A673 (cell line): ENCODE measurements around the gene EIF1. TPM values are rescaled to one million over a fixed set of nuclear protein-coding genes. Genes with fewer than 3 reads are reported as not detected.

ENCODE experiments used
- BruUV-seq: library from RNA; stranded (reverse); fragments of 400-500 nt; replicated peaks from 2 replicates; lab custom pipeline; 2021; lab: Mats Ljungman, UMichigan
- CTCF ChIA-PET: fragments of 300-600 bp; sonication (Branson Sonifier 250); formaldehyde crosslinking; loops from one replicate; lab custom pipeline; 2022; ENCODE audit warnings: antibody characterized with exemption; lab: Charles Lee
- POLR2A ChIA-PET: fragments of 300-600 bp; sonication (Branson Sonifier 250); formaldehyde crosslinking; loops from one replicate; lab custom pipeline; 2022; ENCODE audit warnings: antibody characterized with exemption; ENCODE audit not compliant: low non-redundant PET; lab: Charles Lee
- DNase-seq: peaks from one replicate; pipeline ENCODE4 v3.0.0-alpha.2; 2015; ENCODE audit warnings: low spot score
- H3K27ac ChIP-seq: fragments of 200-600 bp; sonication (generic); 2 replicates; pipeline ENCODE4 v1.5.1; 2016; ENCODE audit warnings: mixed run types, low read depth, mild to moderate bottlenecking, mixed read lengths, antibody characterized with exemption, low read length; ENCODE audit not compliant: poor library complexity, severe bottlenecking
- H3K27me3 ChIP-seq: fragments of 200-600 bp; sonication (generic); replicated peaks from 2 replicates; pipeline ENCODE4 v1.6.1; 2017; ENCODE audit warnings: mixed run types, low read depth, mild to moderate bottlenecking, mixed read lengths, antibody characterized with exemption, low read length; ENCODE audit not compliant: insufficient read depth, poor library complexity
- H3K36me3 ChIP-seq: fragments of 200-600 bp; sonication (generic); 2 replicates; pipeline ENCODE4 v1.6.1; 2016; ENCODE audit warnings: mixed run types, mild to moderate bottlenecking, mixed read lengths, antibody characterized with exemption, low read length; ENCODE audit not compliant: insufficient read depth, poor library complexity, severe bottlenecking
- H3K4me1 ChIP-seq: fragments of 200-600 bp; sonication (generic); 2 replicates; pipeline ENCODE4 v1.6.1; 2017; ENCODE audit warnings: mixed run types, mild to moderate bottlenecking, mixed read lengths, antibody characterized with exemption, low read length; ENCODE audit not compliant: insufficient read depth, poor library complexity, severe bottlenecking
- H3K4me3 ChIP-seq: fragments of 200-600 bp; sonication (generic); 2 replicates; pipeline ENCODE4 v1.5.1; 2016; ENCODE audit warnings: low read depth, mixed run types, mild to moderate bottlenecking, mixed read lengths, low read length; ENCODE audit not compliant: poor library complexity, severe bottlenecking
- H3K9me3 ChIP-seq: fragments of 200-600 bp; sonication (generic); 2 replicates; pipeline ENCODE4 v1.6.1; 2016; ENCODE audit warnings: mixed run types, low read depth, mild to moderate bottlenecking, mixed read lengths, antibody characterized with exemption, low read length; ENCODE audit not compliant: poor library complexity, severe bottlenecking
- CTCF ChIP-seq: fragments of 300-800, 200-600 bp; sonication (generic); conservative IDR thresholded peaks from 2 replicates; pipeline ENCODE4 v1.5.1; 2017; ENCODE audit warnings: low read depth, mild to moderate bottlenecking, antibody characterized with exemption, low read length, moderate library complexity, mixed read lengths
- EZH2 ChIP-seq: fragments of 200-600 bp; sonication (generic); IDR thresholded peaks from 2 replicates; pipeline ENCODE4 v1.6.1; 2017; ENCODE audit warnings: borderline replicate concordance, low read depth, mild to moderate bottlenecking, mixed read lengths, antibody characterized with exemption, low read length; ENCODE audit not compliant: poor library complexity, severe bottlenecking
- intact Hi-C: fragments of 100-400 bp; cut with micrococcal nuclease; formaldehyde crosslinking; loops from one replicate; pipeline ENCODE4 v1.10.0; 2022; ENCODE audit not compliant: unreplicated experiment
- total RNA-seq: library from RNA; stranded (reverse); gene quantifications from 2 replicates; pipeline ENCODE4 v1.2.3, GENCODE V29; 2021

The EIF1 gene
- total RNA-seq, 1 experiment from 2014 or later = 524 TPM

- peak; percentile 82 for DNase-seq
- Histone ChIP-seq H3K4me1 (peaks cover 6% of the 10 kb centered on the region), H3K36me3 (no peaks in the 10 kb centered on the region), H3K4me3 (peak overlapping the region; percentile 41), H3K9me3 (no peaks in the 10 kb centered on the region), H3K27ac (peak overlapping the region; percentile 61), H3K27me3 (no peaks in the 10 kb centered on the region)
- ChIA-PET CTCF (interaction anchor here (0.6 to 2.5 kb wide), 15 partner anchors 13 to 1019 kb away, joined by 3 to 24 read pairs (median 9); no protein-coding TSS in a partner anchor), POLR2A (interaction anchor here (0.6 to 0.7 kb wide), 2 partner anchors 75 to 910 kb away, joined by 8 to 21 read pairs; no protein-coding TSS in a partner anchor)
- intact Hi-C loops = loop anchor here (1.0 to 5.0 kb wide), 4 partner anchors 14 to 791 kb away; no protein-coding TSS in a partner anchor
- no TSS peak for BruUV-seq
- peak; percentile 78 for TF ChIP-seq CTCF
- no peak for TF ChIP-seq EZH2
These were observed 40.1 kb upstream of the EIF1 start for GRCh38 chr17:41648411-41649195.

GRCh38 chr17:41649923-41650519, 38.7 kb upstream of the EIF1 start:
- no peaks in the 10 kb centered on the region for H3K36me3 ChIP-seq
- peaks cover 6% of the 10 kb centered on the region for H3K4me1 ChIP-seq
- H3K27ac ChIP-seq = no peak overlapping the region
- BruUV-seq = no TSS peak
- no peaks in the 10 kb centered on the region for H3K9me3 ChIP-seq
- no peak for DNase-seq
- ChIA-PET POLR2A (no interaction called here), CTCF (interaction anchor here (1.5 to 2.5 kb wide), 2 partner anchors 14 to 101 kb away, joined by 6 to 24 read pairs; no protein-coding TSS in a partner anchor)
- H3K27me3 ChIP-seq = no peaks in the 10 kb centered on the region
- TF ChIP-seq EZH2 = no peak
- TF ChIP-seq CTCF = no peak
- intact Hi-C loops = loop anchor here (2.0 to 5.0 kb wide), 3 partner anchors 101 to 793 kb away; no protein-coding TSS in a partner anchor
- no peak overlapping the region for H3K4me3 ChIP-seq

GRCh38 chr17:41650794-41651624, 37.7 kb upstream of the EIF1 start:
- POLR2A ChIA-PET = no interaction called here
- BruUV-seq = no TSS peak
- intact Hi-C loops = no loop called here

More at GRCh38 chr17:41650794-41651624, 37.7 kb upstream of the EIF1 start:
- H3K9me3 ChIP-seq = no peaks in the 10 kb centered on the region
- no peaks in the 10 kb centered on the region for H3K36me3 ChIP-seq
- H3K27ac ChIP-seq = no peak overlapping the region
- DNase-seq = no peak
- no peak overlapping the region for H3K4me3 ChIP-seq
- no peak for TF ChIP-seq EZH2
- no peak for TF ChIP-seq CTCF
- H3K4me1 ChIP-seq = peaks cover 6% of the 10 kb centered on the region
- H3K27me3 ChIP-seq = no peaks in the 10 kb centered on the region
- CTCF ChIA-PET = no interaction called here
